ENCODE data around the gene OLFML2A. TPM values are rescaled to one million over a fixed set of nuclear protein-coding genes. Genes with fewer than 3 reads are reported as not detected.
A peak's percentile ranks its signal among the peaks of the same experiment; 100 is the strongest.

Gene OLFML2A
- total and polyA plus RNA-seq, 2 of the 13 experiments (the other 11 are each of a cell fraction or from before 2014, with no cell fraction given): 0.01 to 0.02 TPM

DNA sequence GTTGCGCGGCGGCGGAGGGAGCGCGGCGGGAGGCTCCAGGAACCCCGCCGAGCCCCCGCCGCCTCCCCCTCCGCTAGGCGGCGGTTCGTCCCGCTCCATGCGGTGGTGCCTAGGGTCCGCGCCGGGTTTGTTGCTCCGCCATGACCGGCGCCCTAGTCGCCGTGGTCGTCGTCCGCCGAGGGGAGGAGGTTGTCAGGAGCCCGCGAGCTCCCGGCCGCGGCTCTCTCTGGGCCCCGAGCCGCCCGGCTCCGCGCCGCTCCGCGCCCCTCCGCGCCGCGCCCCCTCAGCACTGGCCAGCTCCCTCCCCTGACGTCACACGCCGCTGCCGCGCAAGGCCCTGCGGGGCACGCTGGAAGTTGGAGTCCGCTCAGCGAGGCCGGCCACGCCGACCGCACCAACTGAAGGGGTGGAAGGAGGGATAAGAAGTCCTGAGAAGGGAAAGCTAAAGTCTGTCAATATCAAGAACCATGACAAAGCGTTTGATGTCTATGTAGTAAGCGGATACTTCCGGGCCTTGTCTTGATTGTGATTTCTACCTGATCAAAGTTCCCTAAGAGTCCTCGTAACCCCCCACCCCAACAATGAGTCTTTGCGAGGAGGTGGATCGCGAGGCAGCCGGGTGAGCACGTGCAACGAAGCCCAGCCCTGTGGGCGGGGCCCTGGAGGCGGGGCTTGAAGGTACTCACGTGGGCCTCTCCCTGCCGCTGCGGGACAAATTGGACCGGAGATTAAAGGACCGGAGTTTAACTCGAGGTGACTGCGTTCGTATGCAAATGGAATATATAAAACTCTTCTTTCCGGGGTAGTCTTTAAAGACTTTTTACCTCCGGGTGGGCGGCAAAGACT is 5.7 kb upstream of the OLFML2A start, which contains the start of gene NR6A1 (continued):
- no peak for TF ChIP-seq GTF3A (CRISPR knock-in tag; conservative IDR thresholded peaks at IDR 0.05)
- no peak for TF ChIP-seq ZNF772 (CRISPR knock-in tag; IDR thresholded peaks at IDR 0.05)
- TF ChIP-seq RFXAP (CRISPR knock-in tag; IDR thresholded peaks at IDR 0.05; ENCODE audit: borderline replicate concordance): peak; percentile 59; the same call in 1 of the 2 replicates
- TF ChIP-seq YEATS2 (CRISPR knock-in tag; IDR thresholded peaks at IDR 0.05; ENCODE audit: borderline replicate concordance): peak; percentile 48; the same call in 1 of the 2 replicates
- TF ChIP-seq ARNTL (CRISPR knock-in tag; IDR thresholded peaks at IDR 0.05): peak; percentile 100
- no peak for TF ChIP-seq ZNF205 (CRISPR knock-in tag; IDR thresholded peaks at IDR 0.05)
- TF ChIP-seq ZSCAN20 (CRISPR knock-in tag; IDR thresholded peaks at IDR 0.05; ENCODE audit: borderline replicate concordance): peak; percentile 86; the same call in 1 of the 2 replicates
- TF ChIP-seq, protein P1, sequence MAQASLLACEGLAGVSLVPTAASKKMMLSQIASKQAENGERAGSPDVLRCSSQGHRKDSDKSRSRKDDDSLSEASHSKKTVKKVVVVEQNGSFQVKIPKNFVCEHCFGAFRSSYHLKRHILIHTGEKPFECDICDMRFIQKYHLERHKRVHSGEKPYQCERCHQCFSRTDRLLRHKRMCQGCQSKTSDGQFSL (CRISPR knock-in tag; IDR thresholded peaks at IDR 0.05): peak; percentile 58; the same call in 1 of the 2 replicates
- TF ChIP-seq, protein P2, sequence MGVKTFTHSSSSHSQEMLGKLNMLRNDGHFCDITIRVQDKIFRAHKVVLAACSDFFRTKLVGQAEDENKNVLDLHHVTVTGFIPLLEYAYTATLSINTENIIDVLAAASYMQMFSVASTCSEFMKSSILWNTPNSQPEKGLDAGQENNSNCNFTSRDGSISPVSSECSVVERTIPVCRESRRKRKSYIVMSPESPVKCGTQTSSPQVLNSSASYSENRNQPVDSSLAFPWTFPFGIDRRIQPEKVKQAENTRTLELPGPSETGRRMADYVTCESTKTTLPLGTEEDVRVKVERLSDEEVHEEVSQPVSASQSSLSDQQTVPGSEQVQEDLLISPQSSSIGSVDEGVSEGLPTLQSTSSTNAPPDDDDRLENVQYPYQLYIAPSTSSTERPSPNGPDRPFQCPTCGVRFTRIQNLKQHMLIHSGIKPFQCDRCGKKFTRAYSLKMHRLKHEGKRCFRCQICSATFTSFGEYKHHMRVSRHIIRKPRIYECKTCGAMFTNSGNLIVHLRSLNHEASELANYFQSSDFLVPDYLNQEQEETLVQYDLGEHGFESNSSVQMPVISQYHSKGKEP (CRISPR knock-in tag; IDR thresholded peaks at IDR 0.05): no peak
- TF ChIP-seq DNMT3B (CRISPR knock-in tag; conservative IDR thresholded peaks at IDR 0.05): peak; percentile 68; the same call in 1 of the 2 replicates
- no peak for TF ChIP-seq SRSF9 (IDR thresholded peaks at IDR 0.05; ENCODE audit: borderline replicate concordance, insufficient read depth, low read depth, low read length, poor library complexity, severe bottlenecking)
- TF ChIP-seq ZNF562 (CRISPR knock-in tag; IDR thresholded peaks at IDR 0.05; ENCODE audit: borderline replicate concordance): no peak
- 0 out of 2 replicates have a peak, but pooled peaks have one; percentile 68 for TF ChIP-seq ZNF816 (CRISPR knock-in tag; IDR thresholded peaks at IDR 0.05; ENCODE audit: borderline replicate concordance)
- TF ChIP-seq MEIS2 (CRISPR knock-in tag; IDR thresholded peaks at IDR 0.05): 0 out of 2 replicates have a peak, but pooled peaks have one; percentile 51
- TF ChIP-seq, protein P3, sequence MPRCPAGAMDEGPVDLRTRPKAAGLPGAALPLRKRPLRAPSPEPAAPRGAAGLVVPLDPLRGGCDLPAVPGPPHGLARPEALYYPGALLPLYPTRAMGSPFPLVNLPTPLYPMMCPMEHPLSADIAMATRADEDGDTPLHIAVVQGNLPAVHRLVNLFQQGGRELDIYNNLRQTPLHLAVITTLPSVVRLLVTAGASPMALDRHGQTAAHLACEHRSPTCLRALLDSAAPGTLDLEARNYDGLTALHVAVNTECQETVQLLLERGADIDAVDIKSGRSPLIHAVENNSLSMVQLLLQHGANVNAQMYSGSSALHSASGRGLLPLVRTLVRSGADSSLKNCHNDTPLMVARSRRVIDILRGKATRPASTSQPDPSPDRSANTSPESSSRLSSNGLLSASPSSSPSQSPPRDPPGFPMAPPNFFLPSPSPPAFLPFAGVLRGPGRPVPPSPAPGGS (CRISPR knock-in tag; IDR thresholded peaks at IDR 0.05): no peak
- TF ChIP-seq NFKBIZ (CRISPR knock-in tag; IDR thresholded peaks at IDR 0.05): no peak
- TF ChIP-seq KDM4B (CRISPR knock-in tag; IDR thresholded peaks at IDR 0.05): no peak
- no peak for TF ChIP-seq HNRNPH1 (optimal IDR thresholded peaks at IDR 0.05; ENCODE audit: low read depth, low read length)
- no peak for TF ChIP-seq ZNF20 (CRISPR knock-in tag; IDR thresholded peaks at IDR 0.05)
- no peak for TF ChIP-seq ZKSCAN5 (CRISPR knock-in tag; IDR thresholded peaks at IDR 0.05)
- TF ChIP-seq, protein P4, sequence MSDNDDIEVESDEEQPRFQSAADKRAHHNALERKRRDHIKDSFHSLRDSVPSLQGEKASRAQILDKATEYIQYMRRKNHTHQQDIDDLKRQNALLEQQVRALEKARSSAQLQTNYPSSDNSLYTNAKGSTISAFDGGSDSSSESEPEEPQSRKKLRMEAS (IDR thresholded peaks at IDR 0.05): peak; percentile 93
- no peak for TF ChIP-seq FOSL1 (CRISPR knock-in tag; IDR thresholded peaks at IDR 0.05; ENCODE audit: borderline replicate concordance)
- TF ChIP-seq LCORL (IDR thresholded peaks at IDR 0.05): no peak
- no peak for TF ChIP-seq LCORL (CRISPR knock-in tag; IDR thresholded peaks at IDR 0.05)
- no peak for TF ChIP-seq SIX1 (CRISPR knock-in tag; IDR thresholded peaks at IDR 0.05; ENCODE audit: borderline replicate concordance)

All from HepG2 (cell line).